ENCODE results near the gene RSF1.

The RSF1 gene

GRCh38 chr11:77619576-77620198, 200.8 kb downstream of the RSF1 start:
- H3K27ac ChIP-seq = no peak overlapping the region
- in situ Hi-C loops (cut with HindIII; ENCODE audit: low pct_ligation_motif_present, low sequenced_read_pairs) = no loop called here
- TF ChIP-seq, protein P1, sequence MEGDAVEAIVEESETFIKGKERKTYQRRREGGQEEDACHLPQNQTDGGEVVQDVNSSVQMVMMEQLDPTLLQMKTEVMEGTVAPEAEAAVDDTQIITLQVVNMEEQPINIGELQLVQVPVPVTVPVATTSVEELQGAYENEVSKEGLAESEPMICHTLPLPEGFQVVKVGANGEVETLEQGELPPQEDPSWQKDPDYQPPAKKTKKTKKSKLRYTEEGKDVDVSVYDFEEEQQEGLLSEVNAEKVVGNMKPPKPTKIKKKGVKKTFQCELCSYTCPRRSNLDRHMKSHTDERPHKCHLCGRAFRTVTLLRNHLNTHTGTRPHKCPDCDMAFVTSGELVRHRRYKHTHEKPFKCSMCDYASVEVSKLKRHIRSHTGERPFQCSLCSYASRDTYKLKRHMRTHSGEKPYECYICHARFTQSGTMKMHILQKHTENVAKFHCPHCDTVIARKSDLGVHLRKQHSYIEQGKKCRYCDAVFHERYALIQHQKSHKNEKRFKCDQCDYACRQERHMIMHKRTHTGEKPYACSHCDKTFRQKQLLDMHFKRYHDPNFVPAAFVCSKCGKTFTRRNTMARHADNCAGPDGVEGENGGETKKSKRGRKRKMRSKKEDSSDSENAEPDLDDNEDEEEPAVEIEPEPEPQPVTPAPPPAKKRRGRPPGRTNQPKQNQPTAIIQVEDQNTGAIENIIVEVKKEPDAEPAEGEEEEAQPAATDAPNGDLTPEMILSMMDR (IDR thresholded peaks at IDR 0.05; ENCODE audit: low read depth, low read length, missing control alignments) = peak; percentile 67
- no peak overlapping the region for H3K4me3 ChIP-seq (ENCODE audit: low read depth, low read length)
- no peaks in the 10 kb centered on the region for H3K27me3 ChIP-seq (replicated peaks)
- H3K36me3 ChIP-seq (replicated peaks) = peaks cover 37% of the 10 kb centered on the region
- DNase-seq = no peak

- no peak for DNase-seq
- TF ChIP-seq, protein P1 (IDR thresholded peaks at IDR 0.05; ENCODE audit: low read depth, low read length, missing control alignments) = no peak
- in situ Hi-C loops (cut with HindIII; ENCODE audit: low pct_ligation_motif_present, low sequenced_read_pairs) = no loop called here
- Histone ChIP-seq H3K4me3 (ENCODE audit: low read depth, low read length) (no peak overlapping the region), H3K27ac (no peak overlapping the region), H3K36me3 (replicated peaks) (peaks cover 37% of the 10 kb centered on the region), H3K27me3 (replicated peaks) (no peaks in the 10 kb centered on the region)
Observed at GRCh38 chr11:77617892-77618291, 202.6 kb downstream of the RSF1 start.

GRCh38 chr11:77611921-77612320, 208.6 kb downstream of the RSF1 start:
- H3K27ac ChIP-seq = no peak overlapping the region
- TF ChIP-seq, protein P1 (IDR thresholded peaks at IDR 0.05; ENCODE audit: low read depth, low read length, missing control alignments) = no peak
- H3K27me3 ChIP-seq (replicated peaks) = no peaks in the 10 kb centered on the region
- in situ Hi-C loops (cut with HindIII; ENCODE audit: low pct_ligation_motif_present, low sequenced_read_pairs) = no loop called here
- no peak for DNase-seq
- H3K4me3 ChIP-seq (ENCODE audit: low read depth, low read length) = no peak overlapping the region
- peaks cover 31% of the 10 kb centered on the region for H3K36me3 ChIP-seq (replicated peaks)
